ENCODE data around the gene HOXB5. TPM values are rescaled to one million over a fixed set of nuclear protein-coding genes. Genes with fewer than 3 reads are reported as not detected.
A peak's percentile ranks its signal among the peaks of the same experiment; 100 is the strongest.

Gene HOXB5
- total and polyA plus RNA-seq, 10 of the 15 experiments (the other 5 are each of a cell fraction or from before 2014, with no cell fraction given): not detected

DNA sequence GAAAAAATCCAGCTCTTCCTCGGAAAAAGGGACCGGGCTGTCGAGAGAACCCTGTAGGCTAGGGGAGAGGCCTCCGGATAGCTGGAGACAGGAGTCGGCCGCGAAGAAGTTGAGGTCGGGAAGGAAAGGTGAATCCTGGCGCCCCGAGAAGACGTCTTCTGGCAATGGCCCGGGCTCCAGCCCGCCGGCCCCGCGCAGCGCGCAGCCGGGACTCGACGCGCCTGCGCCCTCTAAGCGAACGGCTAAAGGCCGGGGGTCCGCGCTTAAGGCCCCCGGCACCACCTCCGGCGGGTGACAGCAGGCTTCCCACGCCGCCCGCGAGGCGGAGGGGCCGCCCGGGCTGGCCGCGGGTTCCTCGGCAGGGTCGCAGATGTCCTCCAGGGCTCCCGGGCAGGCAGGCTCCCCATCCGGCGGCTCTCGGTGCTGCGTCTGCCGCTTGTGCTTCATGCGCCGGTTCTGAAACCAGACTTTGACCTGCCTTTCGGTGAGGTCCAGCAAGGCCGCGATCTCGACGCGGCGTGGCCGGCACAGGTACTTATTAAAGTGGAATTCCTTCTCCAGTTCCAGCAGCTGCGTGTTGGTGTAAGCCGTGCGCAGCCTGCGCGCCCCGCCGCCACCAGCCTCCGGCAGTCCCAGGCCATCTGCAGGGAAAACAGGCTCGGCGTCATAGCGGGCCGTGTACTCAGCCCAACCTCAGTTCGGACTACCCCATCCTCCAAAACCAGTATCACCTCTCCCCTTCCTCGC lies 50.3 kb downstream of the HOXB5 start:
- intact Hi-C loops (cut with micrococcal nuclease; ENCODE audit: unreplicated experiment) (loop anchor here (2.0 to 5.0 kb wide), 2 partner anchors 32 to 51 kb away; no protein-coding TSS in a partner anchor), in situ Hi-C loops (cut with MboI) (no loop called here)
- RAD21 ChIA-PET (ENCODE audit: unreplicated experiment): interaction anchor here (0.5 to 2.3 kb wide), 4 partner anchors 30 to 45 kb away, joined by 3 to 5 read pairs (median 4); no protein-coding TSS in a partner anchor
- FAIRE-seq (no peak), DNase-seq (ENCODE audit: low read depth, low spot score) (no peak), ATAC-seq (peak; percentile 81)
- Histone ChIP-seq H2AFZ (ENCODE audit: control insufficient read depth, low read depth, low read length) (peak overlapping the region; percentile 82), H3K27me3 (replicated peaks in 1 of 2; ENCODE audit: control insufficient read depth in 2 of 2, insufficient read depth in 2 of 2, low read length in 1 of 2) (peaks cover 0 to 4% of the 10 kb centered on the region in 2 experiments; a peak in 1 of 4 replicates), H4K20me1 (ENCODE audit: control insufficient read depth, insufficient read depth) (no peaks in the 10 kb centered on the region), H3K4me3 (peak overlapping the region; percentile 69), H3K9ac (ENCODE audit: control insufficient read depth, insufficient read depth, low read length) (peak overlapping the region; percentile 77), H3K27ac (ENCODE audit: control insufficient read depth, insufficient read depth) (peak overlapping the region; percentile 49), H3K4me2 (ENCODE audit: control insufficient read depth, insufficient read depth) (peak overlapping the region; percentile 85), H3K79me2 (ENCODE audit: control insufficient read depth, insufficient read depth, low read length) (peaks cover 12% of the 10 kb centered on the region), H3K9me3 (replicated peaks; ENCODE audit: control insufficient read depth, insufficient read depth, low read length) (no peaks in the 10 kb centered on the region), H3K36me3 (ENCODE audit: control insufficient read depth in 2 of 2, insufficient read depth in 2 of 2, low read length in 1 of 2) (no peaks in the 10 kb centered on the region), H3K4me1 (ENCODE audit: control insufficient read depth, insufficient read depth, low read length) (peaks cover 7% of the 10 kb centered on the region)
- no TSS peak for BruUV-seq (replicated peaks)
- POLR2A ChIA-PET: interaction anchor here (0.8 to 2.0 kb wide), 4 partner anchors 30 to 67 kb away, joined by 3 to 9 read pairs (median 4); no protein-coding TSS in a partner anchor
- SMC1A ChIA-PET (ENCODE audit: uncharacterized antibody, unreplicated experiment): interaction anchor here (0.9 to 2.1 kb wide), 5 partner anchors 10 to 208 kb away, joined by 3 to 9 read pairs (median 3); no protein-coding TSS in a partner anchor
- 2% methylated on average over 65 of the region's 72 CpGs for WGBS (ENCODE audit: insufficient coverage, insufficient replicate concordance, low lambda C conversion rate, missing lambda C conversion rate)
- CTCF ChIA-PET: interaction anchor here (0.6 to 1.0 kb wide), 2 partner anchors 73 to 89 kb away, joined by 3 to 4 read pairs; no protein-coding TSS in a partner anchor
- TF ChIP-seq SUZ12 (IDR thresholded peaks at IDR 0.05; ENCODE audit: unreplicated experiment) (peak; percentile 50), KDM1A (IDR thresholded peaks at IDR 0.05; ENCODE audit: borderline replicate concordance) (no peak), LARP7 (IDR thresholded peaks at IDR 0.05) (peak; percentile 89), EED (IDR thresholded peaks at IDR 0.05; ENCODE audit: low read depth) (peak; percentile 23; the same call in 1 of the 2 replicates), DPF2 (IDR thresholded peaks at IDR 0.05) (peak; percentile 62), MXI1 (IDR thresholded peaks at IDR 0.05; ENCODE audit: low read depth, low read length) (peak; percentile 21; the same call in 1 of the 2 replicates), POLR2AphosphoS2 (IDR thresholded peaks at IDR 0.05; ENCODE audit: low read depth, low read length) (0 out of 2 replicates have a peak, but pooled peaks have one; percentile 46), POLR2A (IDR thresholded peaks at IDR 0.05; ENCODE audit: low read depth, low read length) (peak; percentile 63), GABPA (IDR thresholded peaks at IDR 0.05; ENCODE audit: low read depth) (no peak), CBX3 (IDR thresholded peaks at IDR 0.05; ENCODE audit: borderline replicate concordance, low read depth) (no peak), SIX5 (IDR thresholded peaks at IDR 0.05; ENCODE audit: low read depth, low read length, severe bottlenecking) (no peak), BACH1 (IDR thresholded peaks at IDR 0.05; ENCODE audit: borderline replicate concordance) (peak; percentile 56; the same call in 1 of the 2 replicates), ASH2L (IDR thresholded peaks at IDR 0.05; ENCODE audit: borderline replicate concordance, low read depth) (no peak), NFYB (IDR thresholded peaks at IDR 0.05; ENCODE audit: insufficient read depth, low read depth, low read length) (no peak), NBN (IDR thresholded peaks at IDR 0.05) (no peak), POLR2AphosphoS5 (IDR thresholded peaks at IDR 0.05; ENCODE audit: low read length) (peak; percentile 76), IKZF1 (conservative IDR thresholded peaks at IDR 0.05) (peak; percentile 71), ZNF622 (IDR thresholded peaks at IDR 0.05) (no peak), MTA3 (IDR thresholded peaks at IDR 0.05; ENCODE audit: borderline replicate concordance, low read length) (no peak)
- TF ChIP-seq, protein P1, sequence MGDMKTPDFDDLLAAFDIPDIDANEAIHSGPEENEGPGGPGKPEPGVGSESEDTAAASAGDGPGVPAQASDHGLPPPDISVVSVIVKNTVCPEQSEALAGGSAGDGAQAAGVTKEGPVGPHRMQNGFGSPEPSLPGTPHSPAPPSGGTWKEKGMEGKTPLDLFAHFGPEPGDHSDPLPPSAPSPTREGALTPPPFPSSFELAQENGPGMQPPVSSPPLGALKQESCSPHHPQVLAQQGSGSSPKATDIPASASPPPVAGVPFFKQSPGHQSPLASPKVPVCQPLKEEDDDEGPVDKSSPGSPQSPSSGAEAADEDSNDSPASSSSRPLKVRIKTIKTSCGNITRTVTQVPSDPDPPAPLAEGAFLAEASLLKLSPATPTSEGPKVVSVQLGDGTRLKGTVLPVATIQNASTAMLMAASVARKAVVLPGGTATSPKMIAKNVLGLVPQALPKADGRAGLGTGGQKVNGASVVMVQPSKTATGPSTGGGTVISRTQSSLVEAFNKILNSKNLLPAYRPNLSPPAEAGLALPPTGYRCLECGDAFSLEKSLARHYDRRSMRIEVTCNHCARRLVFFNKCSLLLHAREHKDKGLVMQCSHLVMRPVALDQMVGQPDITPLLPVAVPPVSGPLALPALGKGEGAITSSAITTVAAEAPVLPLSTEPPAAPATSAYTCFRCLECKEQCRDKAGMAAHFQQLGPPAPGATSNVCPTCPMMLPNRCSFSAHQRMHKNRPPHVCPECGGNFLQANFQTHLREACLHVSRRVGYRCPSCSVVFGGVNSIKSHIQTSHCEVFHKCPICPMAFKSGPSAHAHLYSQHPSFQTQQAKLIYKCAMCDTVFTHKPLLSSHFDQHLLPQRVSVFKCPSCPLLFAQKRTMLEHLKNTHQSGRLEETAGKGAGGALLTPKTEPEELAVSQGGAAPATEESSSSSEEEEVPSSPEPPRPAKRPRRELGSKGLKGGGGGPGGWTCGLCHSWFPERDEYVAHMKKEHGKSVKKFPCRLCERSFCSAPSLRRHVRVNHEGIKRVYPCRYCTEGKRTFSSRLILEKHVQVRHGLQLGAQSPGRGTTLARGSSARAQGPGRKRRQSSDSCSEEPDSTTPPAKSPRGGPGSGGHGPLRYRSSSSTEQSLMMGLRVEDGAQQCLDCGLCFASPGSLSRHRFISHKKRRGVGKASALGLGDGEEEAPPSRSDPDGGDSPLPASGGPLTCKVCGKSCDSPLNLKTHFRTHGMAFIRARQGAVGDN (IDR thresholded peaks at IDR 0.05): peak; percentile 73

Data from GM12878 (cell line).